Gastroesophageal sphincter (tissue), 3 donors: ENCODE data around the gene AKR1A1.

Source experiments
- CTCF ChIP-seq, 4 experiments: fragments of 200-600 bp in 2 of 4; fragments of 450-650 bp in 2 of 4; sonication (generic) in 1 of 4; IDR thresholded peaks; one replicate each; pipeline ENCODE4 v1.5.1; 2017 to 2019; ENCODE audit warnings: antibody characterized with exemption in 4 of 4, mild to moderate bottlenecking in 2 of 4, moderate library complexity in 2 of 4
- EP300 ChIP-seq: sonication (generic); formaldehyde crosslinking; IDR thresholded peaks from one replicate; pipeline ENCODE4 v1.6.1; 2017; ENCODE audit warnings: antibody characterized with exemption, mild to moderate bottlenecking
- POLR2A ChIP-seq, 2 donors: fragments of 450-650 bp; IDR thresholded peaks; one replicate each; pipeline ENCODE4 v1.6.1; 2017; ENCODE audit warnings: antibody characterized with exemption in 2 of 2, mild to moderate bottlenecking in 2 of 2, moderate library complexity in 1 of 2
- POLR2AphosphoS5 ChIP-seq: sonication (generic); formaldehyde crosslinking; IDR thresholded peaks from one replicate; pipeline ENCODE4 v1.6.1; 2017; ENCODE audit warnings: antibody characterized with exemption

GRCh38 chr1:45501505-45501859 lies 49.1 kb upstream of the AKR1A1 start:
- TF ChIP-seq CTCF (IDR thresholded peaks at IDR 0.05) (no peak), EP300 (no peak), POLR2A (IDR thresholded peaks at IDR 0.05) (no peak), POLR2AphosphoS5 (no peak)
